ENCODE data around the gene ALDH3A1. TPM values are rescaled to one million over a fixed set of nuclear protein-coding genes. Genes with fewer than 3 reads are reported as not detected.
"Not testable (repeated sequence)": the region's sequence is repeated elsewhere in the genome, so short reads cannot be mapped to it uniquely, and the experiment has no call there.

The ALDH3A1 gene
- total RNA-seq, 2 experiments from 2014 or later = not detected

GRCh38 chr17:19766421-19767270, 18.5 kb upstream of the ALDH3A1 start:
- H3K9me3 ChIP-seq (ENCODE audit: control insufficient read depth in 1 of 2, insufficient read depth in 1 of 2, low read length in 2 of 2) = no peaks in the 10 kb centered on the region
- Mint-ChIP-seq H3K9me3 (no peaks in the 10 kb centered on the region), H3K4me3 (peak overlapping the region; percentile 17), H3K4me1 (ENCODE audit: low read depth) (peaks cover 52% of the 10 kb centered on the region), H3K27ac (peak overlapping the region; percentile 84), H3K27me3 (no peaks in the 10 kb centered on the region), H3K36me3 (ENCODE audit: low read depth) (no peaks in the 10 kb centered on the region)
- H3K4me3 ChIP-seq (ENCODE audit: low read length) = no peak overlapping the region
- DNase-seq (peak; percentile 62 to 89 (median 78)), ATAC-seq (ENCODE audit: poor library complexity) (peak; percentile 80)
- CTCF ChIA-PET = interaction anchor here (0.5 to 1.6 kb wide), 7 partner anchors 12 to 255 kb away, joined by 3 to 7 read pairs (median 4); no protein-coding TSS in a partner anchor
- peaks cover 54% of the 10 kb centered on the region for H3K4me1 ChIP-seq (ENCODE audit: insufficient read depth, low read length)
- TF ChIP-seq CTCF (IDR thresholded peaks at IDR 0.05) = peak; percentile 97
- POLR2A ChIA-PET = interaction anchor here (1.0 to 1.4 kb wide), 2 partner anchors 22 to 119 kb away, joined by 3 to 5 read pairs; no protein-coding TSS in a partner anchor
- H3K36me3 ChIP-seq (ENCODE audit: insufficient read depth, low read length) = no peaks in the 10 kb centered on the region
- intact Hi-C loops (cut with DNase I, micrococcal nuclease) = loop anchor here (1.0 to 5.0 kb wide), 3 partner anchors 119 to 404 kb away; partner anchors contain the start of genes ALDH3A2 (in 1 of the 2) and B9D1 (in 1 of the 2)
- H3K27ac ChIP-seq (ENCODE audit: low read depth in 1 of 2, low read length in 2 of 2) = no peak overlapping the region
- no peaks in the 10 kb centered on the region for H3K27me3 ChIP-seq (ENCODE audit: control insufficient read depth in 1 of 2, insufficient read depth in 2 of 2, low read length in 2 of 2)

DNA sequence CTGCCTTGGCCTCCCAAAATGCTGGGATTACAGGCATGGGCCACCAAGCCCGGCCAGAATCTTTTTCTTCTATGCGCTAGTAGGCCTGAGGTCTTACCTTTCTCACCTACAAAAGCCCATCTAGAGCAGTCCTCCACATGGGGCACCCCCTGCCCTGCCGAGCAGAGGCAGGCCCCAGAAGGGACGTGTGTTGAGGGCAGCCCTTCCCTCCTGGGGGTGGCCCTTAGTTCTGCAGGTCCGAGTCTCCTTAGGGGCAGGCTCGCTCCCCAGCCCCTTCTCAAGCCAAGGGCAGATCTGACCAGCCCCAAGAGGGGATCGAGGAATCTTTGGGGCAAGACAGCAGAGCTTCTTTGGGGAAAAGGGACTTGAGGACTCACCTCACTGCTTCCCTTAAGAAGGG, 17.9 kb upstream of the ALDH3A1 start:
- Mint-ChIP-seq H3K4me3 (no peak overlapping the region), H3K36me3 (ENCODE audit: low read depth) (no peaks in the 10 kb centered on the region), H3K9me3 (no peaks in the 10 kb centered on the region), H3K27me3 (no peaks in the 10 kb centered on the region), H3K27ac (peak overlapping the region; percentile 36), H3K4me1 (ENCODE audit: low read depth) (peaks cover 45% of the 10 kb centered on the region)
- Histone ChIP-seq H3K36me3 (ENCODE audit: insufficient read depth, low read length) (no peaks in the 10 kb centered on the region), H3K4me3 (ENCODE audit: low read length) (no peak overlapping the region), H3K27ac (ENCODE audit: low read depth in 1 of 2, low read length in 2 of 2) (no peak overlapping the region), H3K4me1 (ENCODE audit: insufficient read depth, low read length) (peaks cover 48% of the 10 kb centered on the region), H3K9me3 (ENCODE audit: control insufficient read depth in 1 of 2, insufficient read depth in 1 of 2, low read length in 2 of 2) (no peaks in the 10 kb centered on the region), H3K27me3 (ENCODE audit: control insufficient read depth in 1 of 2, insufficient read depth in 2 of 2, low read length in 2 of 2) (no peaks in the 10 kb centered on the region)
- ChIA-PET CTCF (interaction anchor here (0.7 to 1.6 kb wide), 4 partner anchors 12 to 254 kb away, joined by 3 to 7 read pairs (median 4); no protein-coding TSS in a partner anchor), POLR2A (interaction anchor here (1.0 to 1.4 kb wide), 2 partner anchors 21 to 118 kb away, joined by 3 to 5 read pairs; no protein-coding TSS in a partner anchor)
- TF ChIP-seq CTCF (IDR thresholded peaks at IDR 0.05) = no peak
- DNase-seq (no peak), ATAC-seq (ENCODE audit: poor library complexity) (no peak)
- intact Hi-C loops (cut with DNase I, micrococcal nuclease) = loop anchor here (1.0 to 5.0 kb wide), 3 partner anchors 119 to 403 kb away; partner anchors contain the start of genes ALDH3A2 (in 1 of the 2) and B9D1 (in 1 of the 2)

DNA sequence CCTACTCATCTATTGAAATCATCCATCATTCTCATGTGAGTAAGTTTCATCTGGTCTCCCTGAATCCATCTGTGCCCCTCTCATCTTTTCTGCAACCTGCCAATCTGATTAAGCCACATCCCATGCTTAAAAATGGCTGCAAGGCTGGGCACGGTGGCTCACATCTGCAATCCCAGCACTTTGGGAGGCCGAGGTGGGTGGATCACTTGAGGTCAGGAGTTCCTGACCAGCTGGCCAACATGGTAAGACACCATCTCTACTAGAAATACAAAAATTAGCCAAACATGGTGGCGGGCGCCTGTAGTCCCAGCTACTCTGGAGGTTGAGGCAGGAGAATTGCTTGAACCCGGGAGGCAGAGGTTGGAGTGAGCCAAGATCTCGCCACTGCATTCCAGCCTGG, 15.9 kb upstream of the ALDH3A1 start:
- H3K4me3 Mint-ChIP-seq; CTCF ChIA-PET; H3K27ac ChIP-seq (ENCODE audit: low read depth in 1 of 2, low read length in 2 of 2); H3K27me3 Mint-ChIP-seq; DNase-seq; H3K36me3 ChIP-seq (ENCODE audit: insufficient read depth, low read length); H3K27ac Mint-ChIP-seq; H3K36me3 Mint-ChIP-seq (ENCODE audit: low read depth); H3K27me3 ChIP-seq (ENCODE audit: control insufficient read depth in 1 of 2, insufficient read depth in 2 of 2, low read length in 2 of 2); H3K4me3 ChIP-seq (ENCODE audit: low read length); H3K9me3 ChIP-seq (ENCODE audit: control insufficient read depth in 1 of 2, insufficient read depth in 1 of 2, low read length in 2 of 2); H3K9me3 Mint-ChIP-seq; ATAC-seq (ENCODE audit: poor library complexity): not testable (repeated sequence)
- H3K4me1 ChIP-seq (ENCODE audit: insufficient read depth, low read length) = peaks cover 33% of the 10 kb centered on the region
- POLR2A ChIA-PET = interaction anchor here (3.1 kb wide), 1 partner anchor 116 kb away, joined by 17 read pairs; the partner anchor contains the start of gene ALDH3A2
- intact Hi-C loops (cut with DNase I, micrococcal nuclease) = loop anchor here in 1 of 2 experiments (5.0 kb wide), 1 partner anchor 117 kb away; the partner anchor contains the start of gene ALDH3A2
- peaks cover 29% of the 10 kb centered on the region for H3K4me1 Mint-ChIP-seq (ENCODE audit: low read depth)
